GM20000 (cell line): ENCODE measurements around the gene P2RX6.

Experiments
- DNase-seq: peaks from one replicate; pipeline ENCODE4 v3.0.0; 2012; ENCODE audit warnings: low spot score
- CTCF ChIP-seq: IDR thresholded peaks from 2 replicates; pipeline ENCODE4 v1.5.1; 2012; ENCODE audit warnings: mild to moderate bottlenecking, control low read depth; ENCODE audit errors: extremely low read depth, missing control alignments

P2RX6 gene

GRCh38 chr22:21074102-21074715, 59.2 kb downstream of the P2RX6 start:
- no peak for DNase-seq
- no peak for TF ChIP-seq CTCF

- no peak for TF ChIP-seq CTCF
- no peak for DNase-seq
These were observed 60.7 kb downstream of the P2RX6 start for GRCh38 chr22:21075516-21076138.

GRCh38 chr22:21076912-21077625, 62.1 kb downstream of the P2RX6 start:
- no peak for DNase-seq
- no peak for TF ChIP-seq CTCF
